WERI-Rb-1 (cell line): Measurements from ENCODE around the gene HSPA2.
"Not testable (repeated sequence)": the region's sequence is repeated elsewhere in the genome, so short reads cannot be mapped to it uniquely, and the experiment has no call there.

Experiments used
- DNase-seq: peaks from one replicate; pipeline ENCODE4 v3.0.0-alpha.2; 2020
- H3K27ac ChIP-seq: fragments of 250-450 bp; sonication (Bioruptor Pico); 2 replicates; pipeline ENCODE4 v1.5.1; 2020; ENCODE audit warnings: mild to moderate bottlenecking, moderate library complexity
- H3K27me3 ChIP-seq: fragments of 250-450 bp; sonication (Bioruptor Pico); 2 replicates; pipeline ENCODE4 v1.5.1; 2021; ENCODE audit warnings: mild to moderate bottlenecking, low read depth, moderate library complexity; ENCODE audit not compliant: insufficient read depth, severe bottlenecking
- H3K36me3 ChIP-seq: fragments of 250-450 bp; sonication (Bioruptor Pico); 2 replicates; pipeline ENCODE4 v1.5.1; 2020; ENCODE audit warnings: mild to moderate bottlenecking, moderate library complexity
- H3K4me3 ChIP-seq: 2 replicates; pipeline ENCODE4 v1.5.1; 2011; ENCODE audit warnings: low read depth, mild to moderate bottlenecking, control low read depth, low read length
- H3K9me3 ChIP-seq: fragments of 250-450 bp; sonication (Bioruptor Pico); 2 replicates; pipeline ENCODE4 v1.5.1; 2021; ENCODE audit warnings: mild to moderate bottlenecking, moderate library complexity; ENCODE audit not compliant: severe bottlenecking
- TF ChIP-seq, protein P1 (sequence below): IDR thresholded peaks from 2 replicates; pipeline ENCODE4 v1.5.1; 2011; ENCODE audit warnings: low read depth, mild to moderate bottlenecking, control low read depth, inconsistent platforms, low read length

Gene HSPA2

DNA sequence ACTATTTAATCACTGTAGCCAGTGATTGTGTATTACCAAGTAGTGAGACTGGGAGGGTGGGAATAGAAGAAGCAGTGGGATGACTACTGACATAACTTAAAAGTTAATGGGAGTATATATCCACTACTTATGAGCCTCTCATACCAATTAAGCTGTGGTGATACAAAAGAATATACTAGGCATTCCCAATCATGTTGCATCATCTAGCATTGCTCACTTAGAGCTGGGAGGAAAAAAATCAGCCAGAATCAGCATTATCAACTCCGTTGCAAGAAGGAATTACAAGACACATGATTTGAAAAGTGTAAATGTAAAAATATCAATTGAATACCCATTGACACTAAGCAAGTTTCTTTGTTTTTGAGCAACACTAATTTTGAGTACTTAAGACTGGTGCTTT, 8.5 kb downstream of the HSPA2 start:
- Histone ChIP-seq H3K4me3 (no peak overlapping the region), H3K9me3 (no peaks in the 10 kb centered on the region), H3K27me3 (no peaks in the 10 kb centered on the region), H3K36me3 (no peaks in the 10 kb centered on the region), H3K27ac (no peak overlapping the region)
- no peak for DNase-seq
- TF ChIP-seq, protein P1, sequence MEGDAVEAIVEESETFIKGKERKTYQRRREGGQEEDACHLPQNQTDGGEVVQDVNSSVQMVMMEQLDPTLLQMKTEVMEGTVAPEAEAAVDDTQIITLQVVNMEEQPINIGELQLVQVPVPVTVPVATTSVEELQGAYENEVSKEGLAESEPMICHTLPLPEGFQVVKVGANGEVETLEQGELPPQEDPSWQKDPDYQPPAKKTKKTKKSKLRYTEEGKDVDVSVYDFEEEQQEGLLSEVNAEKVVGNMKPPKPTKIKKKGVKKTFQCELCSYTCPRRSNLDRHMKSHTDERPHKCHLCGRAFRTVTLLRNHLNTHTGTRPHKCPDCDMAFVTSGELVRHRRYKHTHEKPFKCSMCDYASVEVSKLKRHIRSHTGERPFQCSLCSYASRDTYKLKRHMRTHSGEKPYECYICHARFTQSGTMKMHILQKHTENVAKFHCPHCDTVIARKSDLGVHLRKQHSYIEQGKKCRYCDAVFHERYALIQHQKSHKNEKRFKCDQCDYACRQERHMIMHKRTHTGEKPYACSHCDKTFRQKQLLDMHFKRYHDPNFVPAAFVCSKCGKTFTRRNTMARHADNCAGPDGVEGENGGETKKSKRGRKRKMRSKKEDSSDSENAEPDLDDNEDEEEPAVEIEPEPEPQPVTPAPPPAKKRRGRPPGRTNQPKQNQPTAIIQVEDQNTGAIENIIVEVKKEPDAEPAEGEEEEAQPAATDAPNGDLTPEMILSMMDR, result no peak

DNA sequence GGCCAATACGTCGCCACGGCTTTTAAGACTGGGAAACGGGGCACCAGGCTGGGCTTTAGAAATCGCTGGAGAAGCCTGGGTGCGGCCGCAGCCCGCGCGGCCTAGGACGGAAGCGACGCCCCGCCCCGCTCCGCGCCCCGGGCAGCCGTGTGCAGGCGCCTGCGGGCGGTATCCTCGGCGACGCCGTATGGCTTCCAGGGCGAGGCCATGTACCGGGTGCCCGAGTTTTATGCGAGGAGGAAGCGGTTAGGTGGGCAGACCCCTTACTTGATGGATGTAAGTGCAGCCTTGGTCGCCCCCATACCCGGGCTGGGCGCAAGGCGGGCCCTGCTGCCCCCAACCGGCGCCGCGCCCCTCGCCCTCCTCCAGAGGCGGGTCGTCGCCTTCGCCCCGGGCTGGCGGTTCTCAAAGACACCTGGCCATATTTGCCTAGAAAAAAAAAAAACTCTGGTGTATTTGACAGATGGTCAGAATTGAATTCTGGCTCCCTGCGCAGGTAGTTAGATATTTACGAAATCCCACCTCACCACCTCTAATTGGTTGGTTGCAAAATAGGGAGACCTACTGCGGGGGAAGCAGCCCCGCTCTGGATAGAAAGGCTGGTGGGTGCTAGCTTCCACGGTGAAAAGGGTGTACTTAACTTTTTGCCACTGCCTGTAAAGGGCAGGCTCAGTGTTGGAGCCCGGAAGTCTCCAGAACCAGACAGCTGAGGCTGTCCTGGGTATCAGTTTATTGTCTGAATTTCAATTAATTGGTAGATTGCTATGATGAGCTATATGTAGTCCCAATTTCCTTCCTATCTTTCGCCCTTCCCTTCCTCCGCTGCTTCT, 9.5 kb downstream of the HSPA2 start, which contains the start of gene PPP1R36:
Gene PPP1R36 (plus strand): TSS at position 171 of the 830 bp plus-strand sequence. CDS start 37 bp downstream, at position 208.
- no peaks in the 10 kb centered on the region for H3K36me3 ChIP-seq
- no peaks in the 10 kb centered on the region for H3K27me3 ChIP-seq
- no peak within 1 kb of the TSS for H3K27ac ChIP-seq
- TF ChIP-seq, protein P1, result no peak
- no peaks in the 10 kb centered on the region for H3K9me3 ChIP-seq
- no peak within 1 kb of the TSS for H3K4me3 ChIP-seq
- no peak for DNase-seq

DNA sequence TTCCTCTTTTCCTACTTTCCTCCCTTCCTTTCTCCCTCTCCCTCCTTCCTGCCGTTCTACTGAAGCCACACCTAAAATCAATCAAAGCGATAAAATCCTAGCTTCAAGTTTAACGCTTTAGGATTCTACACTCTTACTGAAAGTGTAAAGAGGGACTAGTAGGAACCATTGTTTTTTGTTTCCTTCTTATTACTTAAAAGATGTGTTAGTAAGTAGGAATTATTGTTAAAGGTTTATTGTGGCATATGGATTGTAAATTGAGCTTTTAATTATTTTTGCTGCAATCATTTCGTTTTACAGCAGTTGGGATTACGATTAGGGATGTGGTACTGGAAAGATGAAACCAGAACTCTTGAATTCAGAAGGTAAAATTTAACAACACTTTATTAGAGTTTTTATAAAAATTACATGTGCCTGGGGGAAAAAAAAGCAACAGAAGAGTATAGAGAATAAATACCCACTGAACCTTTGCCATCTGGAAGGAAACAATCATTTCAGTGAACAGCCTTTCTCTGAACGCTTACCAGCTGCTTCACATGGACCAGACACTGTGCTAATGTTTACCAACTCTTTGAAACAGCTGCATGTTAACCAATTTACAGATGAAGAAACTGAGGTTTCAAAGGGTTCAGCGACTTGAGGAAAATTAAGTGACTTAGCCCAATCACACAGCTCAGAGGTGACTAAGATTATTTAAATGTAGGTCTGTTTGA, 10.2 kb downstream of the HSPA2 start:
- Histone ChIP-seq H3K27me3 (no peaks in the 10 kb centered on the region), H3K27ac (0 out of 2 replicates have a peak overlapping the region, but pooled peaks have one; percentile 42), H3K9me3 (no peaks in the 10 kb centered on the region), H3K36me3 (no peaks in the 10 kb centered on the region), H3K4me3 (no peak overlapping the region)
- TF ChIP-seq, protein P1, result no peak
- no peak for DNase-seq

DNA sequence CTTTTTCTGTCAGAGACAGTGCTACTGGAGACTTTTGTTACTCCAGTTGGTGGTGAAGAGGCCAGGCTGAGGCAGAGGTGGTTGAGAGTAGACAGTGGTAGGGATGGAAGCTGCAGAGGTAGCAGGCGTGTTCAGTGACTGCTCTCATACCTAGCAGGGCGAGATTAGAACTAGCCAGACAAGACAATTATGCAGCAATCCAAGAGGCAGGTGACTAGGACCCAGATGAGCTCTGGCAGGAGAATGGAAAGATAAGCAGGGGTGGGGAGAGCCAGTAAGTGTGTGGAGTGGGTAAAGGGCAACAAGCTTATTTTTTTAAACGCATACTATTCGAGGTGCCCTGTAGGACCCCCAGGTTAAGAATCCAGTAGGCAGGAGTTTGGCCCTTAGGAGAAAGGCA, 14.0 kb downstream of the HSPA2 start:
- H3K27me3 ChIP-seq, result no peaks in the 10 kb centered on the region
- H3K27ac ChIP-seq, result no peak overlapping the region
- H3K4me3 ChIP-seq, result no peak overlapping the region
- no peaks in the 10 kb centered on the region for H3K9me3 ChIP-seq
- no peak for DNase-seq
- TF ChIP-seq, protein P1, result no peak
- H3K36me3 ChIP-seq, result no peaks in the 10 kb centered on the region

DNA sequence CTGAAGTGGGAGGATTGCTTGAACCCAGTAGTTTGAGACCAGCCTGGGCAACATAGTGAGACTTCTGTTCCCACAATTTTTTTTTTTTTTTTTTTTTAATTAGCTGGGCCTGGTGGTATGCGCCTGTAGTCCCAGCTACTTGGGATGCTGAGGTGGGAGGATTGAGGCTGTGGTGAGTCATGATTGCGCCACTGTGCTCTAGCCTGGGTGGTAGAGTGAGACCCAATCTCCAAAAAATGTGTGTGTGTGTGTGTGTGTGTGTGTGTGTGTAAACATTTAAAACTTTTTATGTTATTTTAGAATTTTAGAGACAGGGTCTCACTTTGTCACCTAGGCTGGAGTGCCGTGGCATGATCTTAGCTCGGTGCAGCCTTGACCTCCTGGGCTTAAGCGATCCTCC, 16.0 kb downstream of the HSPA2 start:
- no peak overlapping the region for H3K27ac ChIP-seq
- no peak for DNase-seq
- H3K36me3 ChIP-seq, result no peaks in the 10 kb centered on the region
- H3K4me3 ChIP-seq, result no peak overlapping the region
- TF ChIP-seq, protein P1, result no peak
- no peaks in the 10 kb centered on the region for H3K9me3 ChIP-seq
- H3K27me3 ChIP-seq, result no peaks in the 10 kb centered on the region

DNA sequence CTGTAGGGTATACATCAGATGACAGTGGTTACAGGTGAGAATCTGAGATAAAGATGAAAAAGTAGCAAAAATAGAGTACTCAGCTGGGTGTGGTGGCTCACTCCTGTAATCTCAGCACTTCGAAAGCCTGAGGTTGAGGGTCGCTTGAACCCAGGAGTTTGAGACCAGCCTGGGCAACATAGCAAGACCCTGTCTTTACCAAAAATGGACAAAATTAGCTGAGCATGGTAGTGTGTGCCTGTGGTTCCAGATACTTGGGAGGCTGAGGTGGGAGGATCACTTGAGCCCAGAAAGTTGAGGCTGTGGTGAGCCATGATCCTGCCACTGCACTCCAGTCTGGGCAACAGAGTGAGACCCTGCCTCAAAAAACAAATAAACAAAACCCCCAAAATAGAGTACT, 17.7 kb downstream of the HSPA2 start:
- not testable (repeated sequence) for H3K27me3 ChIP-seq, H3K27ac ChIP-seq, H3K4me3 ChIP-seq, DNase-seq, H3K9me3 ChIP-seq, H3K36me3 ChIP-seq
